NCI-H2227 (cell line): ENCODE data around the gene SCUBE3.

Experiments used
- DNase-seq: peaks from one replicate; lab custom pipeline; 2025; ENCODE audit not compliant: unreplicated experiment; lab: John Stamatoyannopoulos, UW

Gene SCUBE3

DNA sequence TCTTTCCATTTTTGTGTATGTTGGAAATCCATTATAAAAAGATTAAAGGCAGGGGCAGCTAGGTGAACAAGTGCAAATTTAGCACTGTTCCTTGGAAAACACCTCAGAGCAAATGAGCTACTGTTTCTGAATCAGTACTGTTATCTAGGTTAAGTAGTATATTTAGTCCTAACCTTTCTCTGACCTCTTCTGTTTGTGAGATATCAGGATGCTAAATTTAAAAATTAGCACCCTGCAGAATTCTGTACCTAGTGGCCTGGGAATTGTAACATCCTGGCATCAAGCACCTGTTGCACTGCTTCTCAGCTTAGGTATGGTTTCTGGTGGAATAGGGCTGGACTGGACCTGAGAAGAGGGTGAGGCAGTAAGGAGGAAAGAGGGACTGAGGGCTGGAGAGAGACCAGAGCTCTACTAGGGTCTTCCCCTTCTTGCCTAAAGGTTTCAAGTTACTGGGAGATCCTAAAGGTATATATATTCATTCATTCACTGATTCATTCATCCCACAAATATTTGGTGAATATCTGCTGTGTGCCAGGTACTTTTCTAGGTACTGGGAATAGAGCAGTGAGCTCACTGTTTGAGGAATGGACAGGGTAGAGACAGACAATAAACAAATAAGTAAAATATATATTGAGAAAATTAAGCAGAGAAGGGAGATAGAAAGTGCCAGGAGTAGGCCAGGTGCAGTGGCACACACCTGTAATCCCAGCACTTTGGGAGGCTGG, 51.0 kb downstream of the SCUBE3 start:
- no peak for DNase-seq

DNA sequence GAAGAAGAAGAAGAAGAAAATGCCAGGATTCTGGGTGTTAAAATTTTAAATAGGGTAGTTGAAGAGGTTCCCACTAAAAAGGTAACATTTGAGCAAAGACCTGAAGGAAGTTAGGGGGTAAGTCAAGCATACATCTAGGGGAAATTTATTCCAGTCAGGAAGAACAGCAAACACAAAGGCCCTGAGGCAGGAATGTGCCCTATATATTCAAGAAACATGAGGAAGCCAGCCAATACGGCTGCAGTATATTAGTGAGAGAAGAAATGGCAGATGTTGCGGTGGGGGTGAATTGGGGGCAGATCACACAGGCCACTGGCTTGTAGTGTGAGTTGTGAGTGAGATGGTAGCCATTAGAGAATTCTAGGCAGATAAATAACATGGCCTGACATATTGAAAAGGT, 51.8 kb downstream of the SCUBE3 start:
- DNase-seq = no peak

DNA sequence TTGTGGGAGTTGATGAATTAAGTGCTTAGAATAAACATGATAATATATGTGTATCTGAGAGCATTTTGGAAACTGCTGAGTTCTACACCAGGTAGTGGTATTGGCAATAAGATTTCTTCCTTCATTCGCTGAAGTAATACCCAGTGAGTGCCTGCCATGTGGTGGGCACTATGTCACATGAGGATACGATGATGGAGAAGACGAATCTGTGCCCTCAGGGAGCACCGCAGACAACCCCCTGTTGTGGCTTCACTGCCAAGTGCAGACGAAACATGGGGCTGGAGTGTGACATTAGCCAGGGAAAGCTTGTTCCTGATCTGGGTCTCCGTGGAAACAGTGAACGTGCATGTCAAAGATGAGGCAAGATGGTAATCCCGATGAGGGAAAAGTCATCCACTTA, 53.7 kb downstream of the SCUBE3 start:
- DNase-seq = no peak

GRCh38 chr6:35267897-35268296, 54.1 kb downstream of the SCUBE3 start:
- no peak for DNase-seq

- no peak for DNase-seq
Observed at GRCh38 chr6:35272005-35272404, 58.2 kb downstream of the SCUBE3 start.

GRCh38 chr6:35273822-35274559, 60.2 kb downstream of the SCUBE3 start:
- DNase-seq = no peak

GRCh38 chr6:35275744-35276260, 62.0 kb downstream of the SCUBE3 start:
- DNase-seq = no peak

- no peak for DNase-seq
Observed at GRCh38 chr6:35278708-35279107, 65.0 kb downstream of the SCUBE3 start.

- DNase-seq = no peak
Observed at GRCh38 chr6:35280903-35281302, 67.1 kb downstream of the SCUBE3 start.

GRCh38 chr6:35282472-35282871, 68.7 kb downstream of the SCUBE3 start:
- no peak for DNase-seq

DNA sequence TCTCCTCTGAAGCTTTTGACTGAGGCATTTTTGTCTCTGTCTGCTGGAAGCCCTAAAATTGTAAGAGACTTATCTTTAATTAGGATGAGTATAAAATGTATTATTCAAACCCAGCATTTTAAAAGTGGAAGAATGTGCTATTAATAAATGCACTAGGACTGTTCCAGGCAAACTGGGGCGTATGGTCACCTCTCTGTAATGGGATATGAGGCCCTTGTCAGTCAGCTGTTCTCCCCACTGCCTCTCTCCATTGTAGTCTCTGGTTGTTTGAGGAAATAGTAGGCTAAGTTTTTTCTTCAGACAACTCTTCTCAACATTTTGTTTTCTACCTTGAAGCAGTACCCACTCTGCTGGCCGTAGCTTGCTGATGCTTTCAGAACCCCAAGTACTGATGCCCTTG, 69.6 kb downstream of the SCUBE3 start:
- no peak for DNase-seq

DNA sequence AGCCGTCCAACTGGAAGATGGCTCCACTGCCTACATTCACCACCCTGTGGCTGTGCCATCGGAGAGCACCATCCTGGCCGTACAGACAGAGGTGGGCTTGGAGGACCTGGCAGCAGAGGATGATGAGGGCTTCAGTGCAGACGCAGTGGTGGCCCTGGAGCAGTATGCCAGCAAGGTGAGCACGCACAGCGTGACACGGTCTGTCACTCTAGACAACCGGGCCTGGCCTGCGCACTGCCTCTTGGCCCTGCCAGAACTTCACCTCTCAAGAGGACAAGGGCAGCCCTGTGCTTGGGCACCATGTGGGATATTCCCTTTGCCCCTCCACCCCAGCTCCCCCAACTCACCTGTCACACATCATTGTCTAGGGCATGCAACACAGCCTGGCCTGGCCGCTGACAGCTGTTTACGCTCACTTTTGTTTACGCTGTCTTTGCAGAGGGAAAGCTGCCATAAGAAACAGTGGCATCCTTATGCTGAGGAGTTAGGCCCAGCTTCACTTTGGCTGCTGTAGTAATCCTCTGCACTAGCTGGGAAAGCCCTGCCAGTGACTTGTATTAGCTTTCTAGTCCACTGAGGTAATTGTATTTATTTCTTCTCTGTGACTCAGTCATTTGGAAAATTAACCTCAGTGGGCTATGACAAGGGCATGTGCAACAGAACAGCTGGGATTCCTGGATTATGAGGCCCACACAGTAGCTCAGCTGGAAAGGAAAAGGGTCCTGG, 74.1 kb downstream of the SCUBE3 start:
- DNase-seq = no peak

- no peak for DNase-seq
Observed at GRCh38 chr6:35288834-35289233, 75.1 kb downstream of the SCUBE3 start.

GRCh38 chr6:35291491-35291890, 77.7 kb downstream of the SCUBE3 start:
- no peak for DNase-seq

DNA sequence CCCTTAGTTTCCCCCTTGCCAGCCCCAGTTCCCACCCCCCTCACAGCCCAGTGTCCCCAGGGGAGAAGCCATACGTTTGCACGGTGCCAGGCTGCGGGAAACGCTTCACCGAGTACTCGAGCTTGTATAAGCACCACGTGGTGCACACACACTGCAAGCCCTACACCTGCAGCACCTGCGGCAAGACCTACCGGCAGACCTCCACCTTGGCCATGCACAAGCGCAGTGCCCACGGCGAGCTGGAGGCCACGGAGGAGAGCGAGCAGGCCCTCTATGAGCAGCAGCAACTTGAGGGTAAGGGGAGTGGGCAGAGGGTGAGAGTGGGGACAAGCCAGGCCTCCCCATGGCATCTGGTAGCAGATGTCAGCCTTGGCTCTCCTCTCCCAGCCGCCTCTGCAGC, 78.7 kb downstream of the SCUBE3 start:
- DNase-seq = no peak

- DNase-seq = no peak
Observed at GRCh38 chr6:35293681-35294080, 79.9 kb downstream of the SCUBE3 start.

- peak; percentile 72 for DNase-seq
Observed at GRCh38 chr6:35294308-35294945, 80.7 kb downstream of the SCUBE3 start.

DNA sequence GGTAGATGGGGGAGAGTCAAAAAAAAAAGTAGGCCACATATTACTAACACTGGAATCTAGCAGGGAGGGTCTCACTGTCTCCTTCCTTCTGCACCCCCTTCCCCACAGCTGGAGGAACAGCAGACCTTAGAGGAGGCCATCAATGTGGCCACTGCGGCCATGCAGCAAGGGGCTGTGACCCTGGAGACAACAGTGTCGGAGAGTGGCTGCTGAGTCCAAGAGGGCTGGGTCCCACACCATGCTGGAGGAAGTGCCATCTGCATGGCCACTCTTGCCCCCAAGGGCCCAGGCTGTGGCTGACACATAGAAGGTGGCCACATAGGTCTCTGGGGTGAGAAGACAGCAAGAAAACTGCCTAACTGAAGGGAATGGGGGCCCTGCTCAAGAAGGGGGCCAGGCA, 81.3 kb downstream of the SCUBE3 start:
- no peak for DNase-seq

GRCh38 chr6:35295521-35296315, 82.0 kb downstream of the SCUBE3 start:
- DNase-seq = no peak

GRCh38 chr6:35296931-35297600, 83.3 kb downstream of the SCUBE3 start:
- no peak for DNase-seq
